Neuronal stem cell (in vitro differentiated cells): ENCODE results near the gene CXCR4.
A peak's percentile ranks its signal among the peaks of the same experiment; 100 is the strongest.

ENCODE experiments used
- DNase-seq: peaks from one replicate; pipeline ENCODE4 v3.0.0-alpha.2; 2013; ENCODE audit warnings: low spot score
- H2AFZ ChIP-seq: one replicate; pipeline ENCODE4 v1.6.1; 2013; ENCODE audit warnings: mild to moderate bottlenecking, low read length, inconsistent platforms
- H2AK5ac ChIP-seq: 2 replicates; pipeline ENCODE4 v1.6.1; 2013; ENCODE audit warnings: low read depth, mild to moderate bottlenecking, inconsistent platforms, low read length, moderate library complexity, mixed read lengths
- H2BK120ac ChIP-seq: 2 replicates; pipeline ENCODE4 v1.6.1; 2013; ENCODE audit warnings: low read depth, mild to moderate bottlenecking, inconsistent platforms, low read length, moderate library complexity, mixed read lengths
- H2BK12ac ChIP-seq: one replicate; pipeline ENCODE4 v1.6.1; 2013; ENCODE audit warnings: low read length, inconsistent platforms
- H2BK15ac ChIP-seq: 2 replicates; pipeline ENCODE4 v1.6.1; 2013; ENCODE audit warnings: mild to moderate bottlenecking, low read length, inconsistent platforms, mixed read lengths
- H2BK5ac ChIP-seq: one replicate; pipeline ENCODE4 v1.6.1; 2013; ENCODE audit warnings: inconsistent platforms, mild to moderate bottlenecking, low read length, moderate library complexity
- H3K14ac ChIP-seq: one replicate; pipeline ENCODE4 v1.6.1; 2013; ENCODE audit warnings: low read length, inconsistent platforms
- H3K18ac ChIP-seq: 2 replicates; pipeline ENCODE4 v1.6.1; 2013; ENCODE audit warnings: low read length, inconsistent platforms
- H3K23ac ChIP-seq: 2 replicates; pipeline ENCODE4 v1.6.1; 2013; ENCODE audit warnings: low read depth, mild to moderate bottlenecking, mixed read lengths, low read length, inconsistent platforms; ENCODE audit not compliant: poor library complexity
- H3K27ac ChIP-seq: replicated peaks from 3 replicates; pipeline ENCODE4 v1.5.1; 2013; ENCODE audit warnings: low read length, inconsistent platforms
- H3K27me3 ChIP-seq, 3 experiments: 2 replicates each; pipeline ENCODE4 v1.6.1; 2013; ENCODE audit warnings: low read length in 3 of 3, mild to moderate bottlenecking in 2 of 3, inconsistent platforms in 1 of 3, low read depth in 1 of 3, mixed read lengths in 1 of 3, moderate library complexity in 1 of 3; ENCODE audit not compliant: control insufficient read depth in 3 of 3, insufficient read depth in 3 of 3
- H3K36me3 ChIP-seq, 2 donors: replicated peaks in 1 of 2; 2 replicates each; pipeline ENCODE4 v1.6.1; 2013; ENCODE audit warnings: low read length in 2 of 2; ENCODE audit not compliant: control insufficient read depth in 2 of 2, insufficient read depth in 2 of 2
- H3K4ac ChIP-seq: 2 replicates; pipeline ENCODE4 v1.6.1; 2013; ENCODE audit warnings: inconsistent platforms, mild to moderate bottlenecking, low read length, moderate library complexity
- H3K4me1 ChIP-seq, 2 donors: 1 replicate in 1 of 2; 2 replicates in 1 of 2; pipeline ENCODE4 v1.6.1; 2013; ENCODE audit warnings: low read length in 2 of 2, low read depth in 1 of 2; ENCODE audit not compliant: control insufficient read depth in 2 of 2, insufficient read depth in 1 of 2
- H3K4me2 ChIP-seq: one replicate; pipeline ENCODE4 v1.6.1; 2013; ENCODE audit warnings: mild to moderate bottlenecking, low read length, inconsistent platforms; ENCODE audit not compliant: insufficient read depth, poor library complexity, severe bottlenecking
- H3K4me3 ChIP-seq, 2 donors: 2 replicates each; pipeline ENCODE4 v1.5.1; 2013; ENCODE audit warnings: low read length in 2 of 2, mild to moderate bottlenecking in 2 of 2, inconsistent platforms in 1 of 2, moderate library complexity in 1 of 2
- H3K79me1 ChIP-seq: one replicate; pipeline ENCODE4 v1.6.1; 2013; ENCODE audit warnings: low read depth, mild to moderate bottlenecking, inconsistent platforms, low read length, moderate library complexity
- H3K9ac ChIP-seq: one replicate; pipeline ENCODE4 v1.6.1; 2013; ENCODE audit warnings: mild to moderate bottlenecking, low read depth, low read length, inconsistent platforms; ENCODE audit not compliant: poor library complexity
- H3K9me3 ChIP-seq, 2 donors: replicated peaks in 1 of 2; 2 replicates each; pipeline versions ENCODE3 to v1.6.1; 2013; ENCODE audit warnings: low read length in 2 of 2, mild to moderate bottlenecking in 2 of 2, inconsistent platforms in 1 of 2, low read depth in 1 of 2, mixed read lengths in 1 of 2, moderate library complexity in 1 of 2; ENCODE audit not compliant: control insufficient read depth in 2 of 2, insufficient read depth in 1 of 2
- H4K8ac ChIP-seq: one replicate; pipeline ENCODE4 v1.6.1; 2013; ENCODE audit warnings: low read depth, mild to moderate bottlenecking, inconsistent platforms, low read length, moderate library complexity
- H4K91ac ChIP-seq: one replicate; pipeline ENCODE4 v1.6.1; 2013; ENCODE audit warnings: low read length, low read depth, mild to moderate bottlenecking, inconsistent platforms; ENCODE audit not compliant: poor library complexity
- WGBS, 2 donors: extraction: QIAGEN DNeasy Blood & Tissue Kit; methylation state at CpG; one replicate each; pipeline ENCODE4 v1.1.7; 2013; ENCODE audit warnings: missing lambda C conversion rate in 2 of 2, mixed read lengths in 1 of 2; ENCODE audit not compliant: insufficient read length in 2 of 2, insufficient replicate concordance in 1 of 2; ENCODE audit errors: extremely low coverage in 2 of 2; 5-methylcytosine and 5-hydroxymethylcytosine counted together

The CXCR4 gene

DNA sequence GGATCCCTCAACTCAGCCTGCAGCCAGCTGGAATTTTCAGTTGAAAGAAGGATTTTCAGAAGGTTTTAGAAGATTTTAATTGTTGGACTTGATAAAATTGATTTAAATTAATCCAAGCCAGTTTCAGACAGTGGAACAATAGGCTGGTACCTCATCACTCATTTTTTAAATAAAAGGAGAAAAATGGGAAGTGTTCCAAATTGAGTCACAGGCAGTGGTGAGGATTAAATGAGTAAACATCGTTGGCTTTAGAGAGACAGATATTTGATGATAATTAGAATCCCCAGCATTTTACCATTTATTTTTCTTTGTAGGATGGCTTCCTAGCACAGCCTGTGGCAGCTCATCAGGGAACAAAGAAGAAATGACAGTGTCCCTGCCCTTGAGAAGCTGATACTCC lies 7.4 kb downstream of the CXCR4 start:
- no peak overlapping the region for H3K27ac ChIP-seq
- DNase-seq: no peak
- H2BK15ac ChIP-seq: no peak overlapping the region
- H3K9me3 ChIP-seq: peaks cover 0 to 3% of the 10 kb centered on the region in 2 donors
- H3K14ac ChIP-seq: no peak overlapping the region
- H4K91ac ChIP-seq: no peak overlapping the region
- H2AFZ ChIP-seq: no peak overlapping the region
- no peak overlapping the region for H3K4me2 ChIP-seq
- H3K23ac ChIP-seq: no peak overlapping the region
- H3K36me3 ChIP-seq: peaks cover 11 to 19% of the 10 kb centered on the region in 2 donors
- H3K4me3 ChIP-seq: no peak overlapping the region
- no peak overlapping the region for H2AK5ac ChIP-seq
- no peak overlapping the region for H3K18ac ChIP-seq
- H4K8ac ChIP-seq: no peak overlapping the region
- no peak overlapping the region for H2BK5ac ChIP-seq
- no peak overlapping the region for H3K9ac ChIP-seq
- no peaks in the 10 kb centered on the region for H3K79me1 ChIP-seq
- no peak overlapping the region for H2BK12ac ChIP-seq
- no peak overlapping the region for H3K4ac ChIP-seq
- no peak overlapping the region for H2BK120ac ChIP-seq
- peaks cover 10 to 14% of the 10 kb centered on the region in 2 donors for H3K4me1 ChIP-seq
- no CpG with 5 or more reads among the region's 1 CpG for WGBS, 2 donors
- H3K27me3 ChIP-seq: peaks cover 0 to 8% (median 0%) of the 10 kb centered on the region in 3 experiments

DNA sequence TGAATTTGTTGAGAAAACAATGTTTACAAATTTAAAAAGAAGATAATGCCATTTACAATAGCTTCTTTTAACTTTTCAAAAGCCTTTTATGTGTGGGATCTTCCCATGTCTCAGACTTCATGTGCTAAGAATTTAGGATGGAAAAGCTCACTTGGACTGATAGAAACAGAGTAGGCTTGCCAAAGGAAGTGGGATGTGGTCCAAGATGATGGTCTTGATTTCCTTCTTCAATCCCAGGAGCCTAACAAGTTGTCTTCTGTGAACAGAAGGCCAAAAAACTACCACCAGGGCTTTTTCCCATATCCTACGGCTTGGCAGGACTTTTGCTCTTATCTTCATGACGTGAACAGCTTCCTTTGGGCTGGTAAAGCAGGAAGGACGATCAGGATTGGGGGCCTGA lies 9.5 kb downstream of the CXCR4 start:
- Histone ChIP-seq H3K14ac (no peak overlapping the region), H2BK120ac (no peak overlapping the region), H3K4me3 (no peak overlapping the region), H4K91ac (no peak overlapping the region), H2BK15ac (no peak overlapping the region), H3K4me1 (peaks cover 8 to 14% of the 10 kb centered on the region in 2 donors), H2AK5ac (no peak overlapping the region), H3K4ac (no peak overlapping the region), H4K8ac (no peak overlapping the region), H3K23ac (no peak overlapping the region), H3K9me3 (peaks cover 0 to 1% of the 10 kb centered on the region in 2 donors), H3K27me3 (peaks cover 0 to 8% (median 0%) of the 10 kb centered on the region in 3 experiments), H2BK5ac (no peak overlapping the region), H3K9ac (no peak overlapping the region), H3K79me1 (no peaks in the 10 kb centered on the region), H2BK12ac (no peak overlapping the region), H3K18ac (no peak overlapping the region), H2AFZ (no peak overlapping the region), H3K4me2 (no peak overlapping the region), H3K36me3 (no peaks in the 10 kb centered on the region), H3K27ac (no peak overlapping the region)
- WGBS, 2 donors: no CpG with 5 or more reads among the region's 3 CpGs
- no peak for DNase-seq

GRCh38 chr2:136107051-136108033 lies 10.6 kb downstream of the CXCR4 start:
- Histone ChIP-seq H2BK15ac (no peak overlapping the region), H3K27me3 (peaks cover 0 to 8% (median 0%) of the 10 kb centered on the region in 3 experiments), H2AK5ac (no peak overlapping the region), H3K18ac (no peak overlapping the region), H3K36me3 (no peaks in the 10 kb centered on the region), H4K8ac (no peak overlapping the region), H3K79me1 (no peaks in the 10 kb centered on the region), H2BK5ac (no peak overlapping the region), H3K4me2 (no peak overlapping the region), H3K27ac (no peak overlapping the region), H3K23ac (no peak overlapping the region), H3K9me3 (peaks cover 0 to 1% of the 10 kb centered on the region in 2 donors), H3K14ac (no peak overlapping the region), H2BK120ac (no peak overlapping the region), H3K4me1 (peaks cover 4 to 9% of the 10 kb centered on the region in 2 donors), H3K4ac (no peak overlapping the region), H2AFZ (peak overlapping the region; percentile 64), H2BK12ac (no peak overlapping the region), H3K4me3 (no peak overlapping the region), H4K91ac (no peak overlapping the region), H3K9ac (no peak overlapping the region)
- WGBS, 2 donors: no CpG with 5 or more reads among the region's 6 CpGs
- no peak for DNase-seq

GRCh38 chr2:136106505-136106904 lies 11.4 kb downstream of the CXCR4 start:
- H3K9me3 ChIP-seq: peaks cover 0 to 1% of the 10 kb centered on the region in 2 donors
- no peak overlapping the region for H2BK12ac ChIP-seq
- no peak overlapping the region for H3K27ac ChIP-seq
- H2BK5ac ChIP-seq: no peak overlapping the region
- H4K91ac ChIP-seq: no peak overlapping the region
- no peak overlapping the region for H3K23ac ChIP-seq
- no peak overlapping the region for H3K18ac ChIP-seq
- no peak overlapping the region for H2AFZ ChIP-seq
- no peak overlapping the region for H2AK5ac ChIP-seq
- H3K9ac ChIP-seq: no peak overlapping the region
- no peak overlapping the region for H4K8ac ChIP-seq
- no peak for DNase-seq
- no peak overlapping the region for H3K4me3 ChIP-seq
- H3K36me3 ChIP-seq: no peaks in the 10 kb centered on the region
- no peak overlapping the region for H2BK120ac ChIP-seq
- H3K4ac ChIP-seq: no peak overlapping the region
- H3K79me1 ChIP-seq: no peaks in the 10 kb centered on the region
- H3K27me3 ChIP-seq: peaks cover 0 to 8% (median 0%) of the 10 kb centered on the region in 3 experiments
- no CpG with 5 or more reads among the region's 7 CpGs for WGBS, 2 donors
- H3K4me1 ChIP-seq: peaks cover 3 to 7% of the 10 kb centered on the region in 2 donors
- H3K4me2 ChIP-seq: no peak overlapping the region
- H2BK15ac ChIP-seq: no peak overlapping the region
- no peak overlapping the region for H3K14ac ChIP-seq
